T-helper 2 cell treated with Interferon-gamma antibody and Interleukin-4, amounts not matched to agents 5 μg/mL and 100 μg/mL, for 36 hours (primary cell): ENCODE measurements around the gene BLID.

Experiments
- DNase-seq: peaks from one replicate; pipeline ENCODE4 v3.0.0; 2021; ENCODE audit warnings: low spot score
- H3K27ac Mint-ChIP-seq: one replicate; pipeline ENCODE4 v1.8.0; 2021; ENCODE audit warnings: mild to moderate bottlenecking, mixed read lengths
- H3K27me3 Mint-ChIP-seq: one replicate; pipeline ENCODE4 v1.8.0; 2021; ENCODE audit warnings: low read depth, mixed read lengths
- H3K36me3 Mint-ChIP-seq: one replicate; pipeline ENCODE4 v1.8.0; 2021; ENCODE audit warnings: low read depth, mixed read lengths
- H3K4me1 Mint-ChIP-seq: one replicate; pipeline ENCODE4 v1.8.0; 2021; ENCODE audit warnings: low read depth, mixed read lengths
- H3K4me3 Mint-ChIP-seq: one replicate; pipeline ENCODE4 v1.8.0; 2022; ENCODE audit warnings: mild to moderate bottlenecking, moderate library complexity, mixed read lengths
- H3K9me3 Mint-ChIP-seq: one replicate; pipeline ENCODE4 v1.8.0; 2021; ENCODE audit warnings: mixed read lengths

Gene BLID

DNA sequence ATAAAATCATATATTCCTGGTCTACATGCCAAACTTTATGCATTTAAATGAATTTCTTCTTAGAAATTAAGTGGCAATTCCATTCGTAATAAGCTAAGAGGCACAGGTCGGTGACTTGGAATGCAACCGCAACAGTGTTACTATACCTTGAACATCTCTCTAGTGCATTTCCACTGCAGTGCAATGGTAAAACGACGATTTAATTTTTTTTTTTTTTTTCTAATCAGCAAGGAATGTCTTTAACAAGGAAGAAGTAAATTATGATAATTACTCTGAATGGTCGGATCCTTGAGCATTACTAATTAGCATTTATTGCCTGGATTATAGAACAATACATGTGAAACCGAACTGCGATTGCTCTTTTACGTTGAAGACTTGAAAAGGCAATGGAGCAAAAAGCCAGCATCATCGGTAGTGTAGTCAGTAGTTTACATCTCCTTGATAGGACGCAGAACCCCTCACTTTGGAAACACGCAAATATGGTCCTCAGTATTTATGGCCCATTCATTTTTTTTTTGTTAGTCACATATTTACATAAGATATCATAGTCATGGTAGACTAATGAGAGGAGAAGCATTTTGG lies 20.2 kb downstream of the BLID start:
- H3K9me3 Mint-ChIP-seq = no peaks in the 10 kb centered on the region
- H3K36me3 Mint-ChIP-seq = no peaks in the 10 kb centered on the region
- peaks cover 30% of the 10 kb centered on the region for H3K27me3 Mint-ChIP-seq
- H3K27ac Mint-ChIP-seq = no peak overlapping the region
- H3K4me1 Mint-ChIP-seq = peaks cover 5% of the 10 kb centered on the region
- no peak overlapping the region for H3K4me3 Mint-ChIP-seq
- DNase-seq = no peak

DNA sequence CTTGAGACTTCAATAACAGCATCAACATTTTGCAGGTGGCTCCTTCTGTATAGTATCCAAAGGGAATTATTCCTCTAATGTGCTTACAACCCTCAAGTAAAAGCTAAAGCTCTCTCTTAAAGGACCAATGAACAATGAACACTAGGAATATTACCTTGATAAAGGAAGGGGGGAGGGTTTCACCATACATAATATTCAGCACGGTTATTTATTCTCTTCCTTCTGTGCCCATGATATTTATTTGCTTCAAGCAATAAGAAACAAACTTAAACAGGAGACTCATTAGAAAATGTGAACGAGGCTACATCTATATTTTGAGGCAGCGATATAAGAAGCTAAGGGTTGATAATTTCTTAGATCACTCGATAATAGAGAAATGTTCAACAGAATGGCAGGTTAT lies 21.2 kb downstream of the BLID start:
- Mint-ChIP-seq H3K9me3 (no peaks in the 10 kb centered on the region), H3K36me3 (no peaks in the 10 kb centered on the region), H3K4me3 (no peak overlapping the region), H3K27me3 (peaks cover 22% of the 10 kb centered on the region), H3K27ac (no peak overlapping the region), H3K4me1 (no peaks in the 10 kb centered on the region)
- no peak for DNase-seq

DNA sequence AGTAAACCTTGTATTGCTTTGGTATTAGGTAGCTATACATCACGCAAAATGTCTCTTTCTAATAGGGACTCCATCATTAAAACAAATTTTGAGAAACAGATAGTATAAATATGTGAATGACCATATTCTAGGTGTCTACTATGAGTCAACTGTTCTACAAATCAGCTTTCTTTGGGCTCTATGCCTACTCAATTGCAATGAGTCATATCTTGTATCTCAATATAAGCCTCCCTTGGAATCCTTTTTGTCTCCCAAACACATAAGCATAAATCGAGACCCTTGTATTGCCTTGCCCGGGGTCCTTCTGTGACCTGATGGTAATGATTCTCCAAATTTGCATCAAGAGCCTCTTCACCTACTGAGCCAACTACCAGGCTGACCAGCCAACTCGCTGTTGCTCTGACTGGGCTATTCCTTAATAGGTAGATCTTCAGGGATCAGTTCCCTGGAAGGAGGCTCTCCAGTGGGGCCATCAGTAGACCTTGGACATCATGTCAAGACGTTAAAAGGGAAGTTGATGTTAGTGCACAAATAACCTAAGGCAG lies 22.2 kb downstream of the BLID start:
- DNase-seq = no peak
- Mint-ChIP-seq H3K27ac (no peak overlapping the region), H3K4me1 (no peaks in the 10 kb centered on the region), H3K36me3 (no peaks in the 10 kb centered on the region), H3K4me3 (no peak overlapping the region), H3K9me3 (no peaks in the 10 kb centered on the region), H3K27me3 (peaks cover 14% of the 10 kb centered on the region)

DNA sequence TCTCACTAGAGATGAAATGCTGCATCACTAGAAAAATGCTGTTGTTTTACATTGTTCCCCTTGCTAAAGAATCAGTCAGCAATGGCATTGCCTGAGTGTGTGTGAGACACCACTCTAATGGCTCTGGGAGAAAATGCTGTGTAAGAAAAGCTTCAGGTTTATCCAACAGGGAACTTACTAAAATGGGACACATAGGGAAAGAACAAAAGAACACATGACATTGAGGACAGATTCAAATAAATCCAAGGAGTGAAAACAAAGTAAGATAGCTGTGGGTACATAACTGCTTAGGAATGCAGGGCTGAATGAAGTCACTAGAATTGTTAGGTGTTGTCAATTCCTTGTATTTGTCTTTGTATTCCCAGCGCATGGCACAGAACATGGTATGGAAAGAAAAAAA lies 24.2 kb downstream of the BLID start:
- H3K27me3 Mint-ChIP-seq = peaks cover 2% of the 10 kb centered on the region
- no peak overlapping the region for H3K4me3 Mint-ChIP-seq
- no peak for DNase-seq
- no peak overlapping the region for H3K27ac Mint-ChIP-seq
- H3K9me3 Mint-ChIP-seq = no peaks in the 10 kb centered on the region
- H3K36me3 Mint-ChIP-seq = no peaks in the 10 kb centered on the region
- H3K4me1 Mint-ChIP-seq = no peaks in the 10 kb centered on the region

DNA sequence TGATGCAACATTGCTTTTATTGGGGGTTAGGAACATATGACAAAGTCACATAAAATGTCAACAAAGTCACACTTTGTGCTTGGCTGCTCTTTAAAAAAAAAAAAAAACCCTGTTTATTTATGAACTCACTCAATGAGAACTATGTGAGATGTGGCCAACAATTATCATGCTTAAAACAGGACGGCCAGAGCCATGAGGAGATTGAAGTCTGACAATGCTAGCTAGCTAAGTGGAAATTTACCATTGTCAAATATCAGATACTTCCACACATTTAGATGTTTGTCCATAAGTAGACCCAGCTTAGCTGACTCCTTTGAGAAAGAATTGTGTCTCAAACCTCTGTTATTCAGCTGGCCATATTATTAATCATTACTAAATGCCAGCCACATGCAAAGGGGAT lies 26.9 kb downstream of the BLID start:
- no peaks in the 10 kb centered on the region for H3K9me3 Mint-ChIP-seq
- no peak for DNase-seq
- no peak overlapping the region for H3K27ac Mint-ChIP-seq
- no peaks in the 10 kb centered on the region for H3K36me3 Mint-ChIP-seq
- no peaks in the 10 kb centered on the region for H3K27me3 Mint-ChIP-seq
- no peak overlapping the region for H3K4me3 Mint-ChIP-seq
- H3K4me1 Mint-ChIP-seq = no peaks in the 10 kb centered on the region

DNA sequence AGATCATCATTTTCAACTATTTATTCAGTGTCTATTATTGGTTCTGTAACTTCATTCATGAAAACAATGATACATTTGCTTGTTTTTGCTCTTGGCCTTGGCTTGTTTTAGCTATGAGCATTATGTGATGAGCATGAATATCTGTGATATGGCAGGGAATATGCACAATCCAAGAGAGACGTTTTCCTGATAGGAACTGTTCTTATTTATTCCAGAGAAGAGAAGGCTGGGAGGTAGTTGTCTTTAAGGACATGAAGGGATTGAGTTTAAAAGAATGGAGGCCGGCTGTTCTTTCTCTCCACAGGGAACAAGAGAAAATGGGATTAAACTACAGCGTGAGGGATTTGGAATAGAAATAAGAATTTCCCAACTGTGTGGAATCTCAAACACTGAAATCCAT lies 30.3 kb downstream of the BLID start:
- no peaks in the 10 kb centered on the region for H3K27me3 Mint-ChIP-seq
- H3K4me3 Mint-ChIP-seq = no peak overlapping the region
- H3K27ac Mint-ChIP-seq = no peak overlapping the region
- DNase-seq = no peak
- H3K36me3 Mint-ChIP-seq = no peaks in the 10 kb centered on the region
- H3K4me1 Mint-ChIP-seq = no peaks in the 10 kb centered on the region
- H3K9me3 Mint-ChIP-seq = no peaks in the 10 kb centered on the region

DNA sequence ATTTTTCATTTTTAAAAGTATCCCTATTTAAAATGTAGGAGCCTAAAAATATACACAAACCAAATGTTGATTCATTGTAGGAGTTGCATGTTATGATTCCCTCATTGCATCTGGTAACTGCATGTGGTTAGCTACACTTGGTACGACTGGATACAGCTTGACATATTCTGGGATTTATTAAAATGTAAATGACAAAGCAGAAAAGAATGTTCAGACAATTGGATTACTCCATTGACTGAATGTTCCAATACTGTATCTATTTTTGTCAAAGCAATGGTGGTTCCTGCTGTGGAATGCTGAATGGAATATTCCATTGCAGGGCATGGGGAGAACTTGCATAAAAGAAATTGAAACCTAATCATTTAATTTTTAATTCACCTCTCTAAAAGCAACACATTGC lies 30.8 kb downstream of the BLID start:
- no peak overlapping the region for H3K27ac Mint-ChIP-seq
- no peak for DNase-seq

DNA sequence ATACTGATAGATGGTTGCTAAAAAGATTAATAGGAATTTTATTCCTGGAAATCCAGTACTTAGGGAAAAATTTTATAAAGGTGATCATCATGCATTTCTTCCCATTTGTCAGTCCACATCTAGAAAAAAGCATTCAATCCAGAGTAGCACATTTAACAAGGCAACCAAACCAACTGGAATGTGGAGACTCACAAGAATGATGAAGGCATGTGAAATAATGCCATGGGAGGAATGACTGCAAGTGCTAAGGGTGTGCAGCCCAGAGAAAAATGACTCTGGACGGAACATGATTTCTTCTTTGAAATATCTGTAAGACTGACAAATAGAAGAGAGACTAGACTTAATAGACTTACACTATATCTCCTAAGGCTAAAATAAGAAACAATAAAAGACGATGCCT lies 33.8 kb downstream of the BLID start:
- Mint-ChIP-seq H3K9me3 (no peaks in the 10 kb centered on the region), H3K4me3 (no peak overlapping the region), H3K4me1 (no peaks in the 10 kb centered on the region), H3K27ac (no peak overlapping the region), H3K36me3 (no peaks in the 10 kb centered on the region), H3K27me3 (no peaks in the 10 kb centered on the region)
- DNase-seq = no peak

More for the DNA sequence above, 30.8 kb downstream of the BLID start:
- Mint-ChIP-seq H3K9me3 (no peaks in the 10 kb centered on the region), H3K36me3 (no peaks in the 10 kb centered on the region), H3K4me3 (no peak overlapping the region), H3K4me1 (no peaks in the 10 kb centered on the region), H3K27me3 (no peaks in the 10 kb centered on the region)

DNA sequence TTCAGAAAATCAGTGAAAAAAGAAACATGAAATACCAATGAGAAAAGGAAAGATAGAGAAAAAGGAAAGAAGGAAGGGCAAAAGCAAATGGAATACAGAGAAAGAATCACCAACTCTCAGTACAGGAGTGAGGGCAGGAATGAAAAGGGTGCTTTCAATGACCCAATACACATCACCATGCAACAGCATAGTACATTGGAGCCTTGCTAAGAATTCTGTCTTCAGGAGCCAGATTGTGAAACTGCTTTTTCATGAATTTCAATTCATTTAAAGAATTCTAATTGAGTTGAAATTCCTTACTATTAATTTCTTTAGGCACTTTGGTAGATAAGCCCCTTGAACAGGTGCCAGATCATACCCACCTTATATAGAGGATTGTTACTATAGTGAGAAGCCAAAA lies 34.9 kb downstream of the BLID start:
- H3K27me3 Mint-ChIP-seq = no peaks in the 10 kb centered on the region
- H3K27ac Mint-ChIP-seq = no peak overlapping the region
- H3K9me3 Mint-ChIP-seq = no peaks in the 10 kb centered on the region
- no peaks in the 10 kb centered on the region for H3K36me3 Mint-ChIP-seq
- no peak for DNase-seq
- H3K4me3 Mint-ChIP-seq = no peak overlapping the region
- no peaks in the 10 kb centered on the region for H3K4me1 Mint-ChIP-seq

DNA sequence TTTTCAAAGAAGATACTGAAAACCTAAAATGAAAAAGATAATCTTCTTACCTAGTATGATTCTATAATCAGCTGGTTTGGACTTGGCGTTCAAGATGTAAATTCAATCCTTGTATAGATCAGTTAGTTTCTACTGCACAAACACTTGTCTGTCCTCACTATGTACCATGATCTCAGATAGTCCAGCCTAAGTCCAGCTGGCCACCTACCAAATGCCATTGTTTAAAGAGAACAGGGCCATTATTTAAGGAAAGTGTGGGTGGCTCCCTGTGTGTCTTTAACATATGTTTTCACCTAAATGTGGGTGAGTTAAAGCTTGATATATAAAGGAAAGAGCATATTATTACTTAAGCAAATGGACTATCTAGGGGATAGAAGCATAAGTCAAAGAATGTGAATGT lies 38.6 kb downstream of the BLID start:
- no peak for DNase-seq
- no peaks in the 10 kb centered on the region for H3K36me3 Mint-ChIP-seq
- no peaks in the 10 kb centered on the region for H3K9me3 Mint-ChIP-seq
- no peak overlapping the region for H3K4me3 Mint-ChIP-seq
- no peaks in the 10 kb centered on the region for H3K4me1 Mint-ChIP-seq
- no peak overlapping the region for H3K27ac Mint-ChIP-seq
- no peaks in the 10 kb centered on the region for H3K27me3 Mint-ChIP-seq

DNA sequence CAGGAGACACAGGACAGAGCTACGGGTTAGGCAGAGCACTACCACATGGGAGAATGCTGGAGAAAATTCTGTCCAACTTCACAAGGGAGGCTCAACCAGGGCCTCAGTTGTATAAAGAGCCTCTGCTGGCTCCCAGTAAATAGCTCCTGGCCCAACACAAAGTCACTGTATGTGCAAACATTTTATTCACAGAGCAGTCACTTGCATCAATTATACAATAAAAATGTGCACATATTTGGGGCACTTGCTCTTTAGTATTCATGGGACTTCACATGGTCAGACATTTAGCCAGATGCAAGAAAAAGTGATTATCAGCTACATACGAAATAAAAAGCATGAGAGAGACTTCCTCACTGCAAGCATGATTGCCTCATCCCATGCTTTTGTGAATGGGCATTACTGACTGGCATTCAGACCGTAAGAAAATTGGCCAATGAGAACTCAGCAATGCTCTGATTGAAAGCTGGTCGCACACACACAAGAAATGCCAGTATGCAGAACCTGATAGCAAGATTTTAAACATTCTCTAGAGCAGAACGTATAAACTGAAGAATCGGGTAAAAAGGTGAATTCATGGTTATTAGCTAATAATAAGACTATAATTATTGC lies 39.4 kb downstream of the BLID start:
- Mint-ChIP-seq H3K4me3 (no peak overlapping the region), H3K9me3 (no peaks in the 10 kb centered on the region), H3K27me3 (no peaks in the 10 kb centered on the region), H3K36me3 (no peaks in the 10 kb centered on the region), H3K4me1 (no peaks in the 10 kb centered on the region), H3K27ac (no peak overlapping the region)
- DNase-seq = no peak

DNA sequence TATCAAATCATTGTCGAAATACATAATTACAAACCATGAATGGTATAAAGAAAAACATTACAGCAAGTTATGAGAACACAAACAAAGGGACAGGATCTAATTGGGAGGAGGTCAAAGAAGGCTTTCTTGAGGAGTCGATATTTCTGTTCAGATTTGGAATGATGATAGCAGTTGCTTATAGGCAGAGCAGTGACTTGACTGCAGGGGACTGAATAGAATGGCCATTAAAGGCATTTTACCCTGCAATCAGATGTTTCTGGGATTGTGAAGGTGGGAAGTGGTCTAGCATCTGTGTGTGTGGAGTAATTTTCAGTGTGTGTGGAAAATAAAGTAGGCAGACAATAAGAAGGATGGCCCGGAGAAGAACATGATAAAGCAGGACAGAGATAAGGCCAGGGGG lies 41.0 kb downstream of the BLID start:
- DNase-seq = no peak
- H3K27me3 Mint-ChIP-seq = no peaks in the 10 kb centered on the region
- H3K9me3 Mint-ChIP-seq = no peaks in the 10 kb centered on the region
- H3K27ac Mint-ChIP-seq = no peak overlapping the region
- no peaks in the 10 kb centered on the region for H3K4me1 Mint-ChIP-seq
- H3K4me3 Mint-ChIP-seq = no peak overlapping the region
- H3K36me3 Mint-ChIP-seq = no peaks in the 10 kb centered on the region

DNA sequence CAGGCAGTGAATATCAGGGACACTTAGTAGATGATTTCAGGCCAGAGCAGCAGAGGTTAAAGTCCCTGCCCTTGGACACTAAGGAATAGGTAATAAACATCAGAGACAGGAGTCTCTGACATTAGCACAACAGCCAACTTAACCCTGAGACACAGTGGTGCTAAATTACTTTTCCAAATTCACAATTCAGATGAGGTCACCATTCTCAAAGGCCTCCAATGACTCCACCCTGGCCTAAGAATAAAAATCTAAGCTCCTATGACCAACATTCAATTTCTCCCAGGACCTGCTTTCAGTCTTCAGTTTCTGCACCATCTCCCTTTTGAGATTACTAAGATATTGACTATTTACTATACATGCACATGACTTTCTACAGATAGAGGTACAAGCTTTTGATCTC lies 42.0 kb downstream of the BLID start:
- no peaks in the 10 kb centered on the region for H3K4me1 Mint-ChIP-seq
- no peak overlapping the region for H3K27ac Mint-ChIP-seq
- H3K36me3 Mint-ChIP-seq = no peaks in the 10 kb centered on the region
- H3K9me3 Mint-ChIP-seq = no peaks in the 10 kb centered on the region
- H3K27me3 Mint-ChIP-seq = peaks cover under 1% of the 10 kb centered on the region
- no peak overlapping the region for H3K4me3 Mint-ChIP-seq
- DNase-seq = no peak

DNA sequence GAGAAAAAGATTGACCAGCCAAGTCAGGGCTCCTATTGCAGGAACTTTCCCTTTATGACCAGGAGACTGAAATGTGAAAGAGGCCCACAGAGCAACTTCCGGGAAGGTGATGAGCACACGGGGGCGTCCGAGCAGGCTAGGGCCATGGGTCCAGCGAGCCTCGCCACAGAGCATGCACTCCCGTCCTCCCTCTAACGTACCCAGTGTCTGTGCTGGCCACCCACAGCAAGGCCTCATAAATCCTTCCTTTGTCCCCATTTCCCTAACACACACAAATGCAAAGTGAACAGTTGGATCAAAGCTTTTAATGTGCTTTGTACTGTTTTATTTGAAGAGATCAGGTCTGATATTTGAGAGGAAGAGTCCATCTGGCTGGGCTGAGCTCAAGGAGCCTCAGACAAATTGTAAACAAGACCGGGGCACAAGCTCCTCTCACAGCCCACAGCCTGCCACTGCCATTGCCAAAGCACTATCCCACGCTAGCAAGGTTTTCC lies 44.3 kb downstream of the BLID start:
- no peaks in the 10 kb centered on the region for H3K4me1 Mint-ChIP-seq
- DNase-seq = no peak
- H3K4me3 Mint-ChIP-seq = no peak overlapping the region
- no peaks in the 10 kb centered on the region for H3K36me3 Mint-ChIP-seq
- H3K27me3 Mint-ChIP-seq = peaks cover 3% of the 10 kb centered on the region
- no peak overlapping the region for H3K27ac Mint-ChIP-seq
- H3K9me3 Mint-ChIP-seq = no peaks in the 10 kb centered on the region
